HepG2 (cell line): ENCODE results near the gene SYCE3. TPM values are rescaled to one million over a fixed set of nuclear protein-coding genes. Genes with fewer than 3 reads are reported as not detected.

ENCODE experiments used
- ATAD3A ChIP-seq: sonication (generic); formaldehyde crosslinking; IDR thresholded peaks from 2 replicates; pipeline ENCODE4 v1.4.0; 2020; ENCODE audit warnings: missing genetic modification reagents
- FIP1L1 ChIP-seq: fragments of 200-400 bp; formaldehyde crosslinking; IDR thresholded peaks from 2 replicates; pipeline ENCODE4 v1.6.1; 2018; ENCODE audit warnings: low read depth, mild to moderate bottlenecking, low read length, moderate library complexity, borderline replicate concordance; ENCODE audit not compliant: insufficient read depth
- GZF1 ChIP-seq: sonication (generic); formaldehyde crosslinking; IDR thresholded peaks from 2 replicates; pipeline ENCODE4 v1.5.1; 2020; ENCODE audit warnings: mild to moderate bottlenecking, missing genetic modification reagents
- HDAC1 ChIP-seq: sonication (generic); formaldehyde crosslinking; IDR thresholded peaks from 2 replicates; pipeline ENCODE4 v1.5.1; 2020; ENCODE audit warnings: mild to moderate bottlenecking, missing genetic modification reagents
- IRF9 ChIP-seq: sonication (generic); formaldehyde crosslinking; IDR thresholded peaks from 2 replicates; pipeline ENCODE4 v1.8.0; 2022; ENCODE audit warnings: missing genetic modification reagents, mild to moderate bottlenecking, borderline replicate concordance
- SALL2 ChIP-seq: sonication (generic); formaldehyde crosslinking; IDR thresholded peaks from 2 replicates; pipeline ENCODE4 v1.8.1; 2023; ENCODE audit warnings: mild to moderate bottlenecking, missing genetic modification reagents, inconsistent platforms
- SMYD3 ChIP-seq: sonication (generic); formaldehyde crosslinking; IDR thresholded peaks from 2 replicates; pipeline ENCODE4 v1.8.1; 2023; ENCODE audit warnings: mild to moderate bottlenecking, missing genetic modification reagents
- TRAFD1 ChIP-seq: sonication (generic); formaldehyde crosslinking; IDR thresholded peaks from 2 replicates; pipeline ENCODE4 v1.5.1; 2020; ENCODE audit warnings: missing genetic modification reagents, mild to moderate bottlenecking, borderline replicate concordance
- ZHX1 ChIP-seq: sonication (generic); formaldehyde crosslinking; IDR thresholded peaks from 2 replicates; pipeline ENCODE4 v1.8.1; 2022; ENCODE audit warnings: low read depth, mild to moderate bottlenecking, missing genetic modification reagents
- ZNF12 ChIP-seq: sonication (generic); formaldehyde crosslinking; IDR thresholded peaks from 2 replicates; pipeline ENCODE4 v1.5.0; 2020; ENCODE audit warnings: missing genetic modification reagents
- ZNF335 ChIP-seq: sonication (generic); formaldehyde crosslinking; IDR thresholded peaks from 2 replicates; pipeline ENCODE4 v1.4.0; 2020; ENCODE audit warnings: missing genetic modification reagents
- ZNF737 ChIP-seq: sonication (generic); formaldehyde crosslinking; IDR thresholded peaks from 2 replicates; pipeline ENCODE4 v1.5.0; 2020; ENCODE audit warnings: missing genetic modification reagents, mild to moderate bottlenecking, borderline replicate concordance
- polyA plus RNA-seq, 8 experiments: library from polyadenylated mRNA; depleted of rRNA in 3 of 8; stranded (reverse) in 7 of 8; unstranded in 1 of 8; fragments of >200 nt; fragmentation: Illumina TruSeq in 4 of 8; extraction: Trizol in 4 of 8; gene quantifications; 2 replicates each; pipeline versions ENCODE4 v1.2.1 to v1.2.3, GENCODE V29; 2011 to 2016; ENCODE audit warnings: low read depth in 4 of 8, missing spikeins in 1 of 8, mixed read lengths in 1 of 8; ENCODE audit not compliant: insufficient read depth in 1 of 8
- total RNA-seq, 5 experiments: library from RNA; depleted of rRNA; stranded (reverse); fragments of >200 nt; fragmentation: Illumina TruSeq; extraction: Trizol; gene quantifications; 2 replicates each; pipeline ENCODE4 v1.2.3, GENCODE V29; 2016; ENCODE audit warnings: low read depth in 1 of 5
- TF ChIP-seq, protein P1 (sequence below): IDR thresholded peaks from 2 replicates; pipeline ENCODE4 v1.6.1; 2018; ENCODE audit warnings: missing genetic modification reagents
- TF ChIP-seq, protein P2 (sequence below): sonication (generic); formaldehyde crosslinking; conservative IDR thresholded peaks from 2 replicates; pipeline ENCODE4 v1.4.0; 2020; ENCODE audit warnings: missing genetic modification reagents
- TF ChIP-seq, protein P3 (sequence below): sonication (generic); formaldehyde crosslinking; IDR thresholded peaks from 2 replicates; pipeline ENCODE4 v1.5.0; 2020; ENCODE audit warnings: missing genetic modification reagents

The SYCE3 gene
- total and polyA plus RNA-seq, 2 of the 13 experiments (the other 11 are each of a cell fraction or from before 2014, with no cell fraction given) = not detected

DNA sequence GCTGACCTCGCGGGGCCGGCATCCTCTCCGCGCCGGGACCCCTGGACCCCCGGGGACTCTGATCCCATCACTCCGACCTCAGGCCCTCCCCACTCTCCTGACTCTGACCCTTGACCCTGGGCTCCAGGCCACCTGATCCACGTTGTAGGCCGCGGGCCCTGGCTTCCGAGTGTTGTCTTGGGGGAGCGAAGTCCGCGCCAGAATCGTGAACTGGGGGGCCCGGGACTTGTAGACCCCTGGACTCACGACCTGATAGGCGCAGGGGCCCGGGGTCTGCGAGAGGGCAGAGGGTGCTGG lies 32.2 kb downstream of the SYCE3 start (continued):
- TF ChIP-seq IRF9 (no peak), ZNF335 (CRISPR knock-in tag) (no peak), SALL2 (no peak), ATAD3A (CRISPR knock-in tag) (no peak), HDAC1 (CRISPR knock-in tag) (no peak), GZF1 (CRISPR knock-in tag) (no peak), ZNF12 (CRISPR knock-in tag) (no peak), FIP1L1 (0 out of 2 replicates have a peak, but pooled peaks have one; percentile 35), ZHX1 (CRISPR knock-in tag) (no peak), SMYD3 (CRISPR knock-in tag) (no peak), ZNF737 (CRISPR knock-in tag) (peak; percentile 15; the same call in 1 of the 2 replicates), TRAFD1 (CRISPR knock-in tag) (no peak)
- TF ChIP-seq, protein P1, sequence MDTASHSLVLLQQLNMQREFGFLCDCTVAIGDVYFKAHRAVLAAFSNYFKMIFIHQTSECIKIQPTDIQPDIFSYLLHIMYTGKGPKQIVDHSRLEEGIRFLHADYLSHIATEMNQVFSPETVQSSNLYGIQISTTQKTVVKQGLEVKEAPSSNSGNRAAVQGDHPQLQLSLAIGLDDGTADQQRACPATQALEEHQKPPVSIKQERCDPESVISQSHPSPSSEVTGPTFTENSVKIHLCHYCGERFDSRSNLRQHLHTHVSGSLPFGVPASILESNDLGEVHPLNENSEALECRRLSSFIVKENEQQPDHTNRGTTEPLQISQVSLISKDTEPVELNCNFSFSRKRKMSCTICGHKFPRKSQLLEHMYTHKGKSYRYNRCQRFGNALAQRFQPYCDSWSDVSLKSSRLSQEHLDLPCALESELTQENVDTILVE = no peak; the same call in 1 of the 2 replicates
- TF ChIP-seq, protein P2, sequence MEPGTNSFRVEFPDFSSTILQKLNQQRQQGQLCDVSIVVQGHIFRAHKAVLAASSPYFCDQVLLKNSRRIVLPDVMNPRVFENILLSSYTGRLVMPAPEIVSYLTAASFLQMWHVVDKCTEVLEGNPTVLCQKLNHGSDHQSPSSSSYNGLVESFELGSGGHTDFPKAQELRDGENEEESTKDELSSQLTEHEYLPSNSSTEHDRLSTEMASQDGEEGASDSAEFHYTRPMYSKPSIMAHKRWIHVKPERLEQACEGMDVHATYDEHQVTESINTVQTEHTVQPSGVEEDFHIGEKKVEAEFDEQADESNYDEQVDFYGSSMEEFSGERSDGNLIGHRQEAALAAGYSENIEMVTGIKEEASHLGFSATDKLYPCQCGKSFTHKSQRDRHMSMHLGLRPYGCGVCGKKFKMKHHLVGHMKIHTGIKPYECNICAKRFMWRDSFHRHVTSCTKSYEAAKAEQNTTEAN (CRISPR knock-in tag) = no peak
- TF ChIP-seq, protein P3, sequence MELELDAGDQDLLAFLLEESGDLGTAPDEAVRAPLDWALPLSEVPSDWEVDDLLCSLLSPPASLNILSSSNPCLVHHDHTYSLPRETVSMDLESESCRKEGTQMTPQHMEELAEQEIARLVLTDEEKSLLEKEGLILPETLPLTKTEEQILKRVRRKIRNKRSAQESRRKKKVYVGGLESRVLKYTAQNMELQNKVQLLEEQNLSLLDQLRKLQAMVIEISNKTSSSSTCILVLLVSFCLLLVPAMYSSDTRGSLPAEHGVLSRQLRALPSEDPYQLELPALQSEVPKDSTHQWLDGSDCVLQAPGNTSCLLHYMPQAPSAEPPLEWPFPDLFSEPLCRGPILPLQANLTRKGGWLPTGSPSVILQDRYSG (CRISPR knock-in tag) = peak; percentile 8; the same call in 1 of the 2 replicates
